PC-3 (cell line): Measurements from ENCODE around the gene ITGAE.

Source experiments
- CTCF ChIP-seq: fragments of 300-600 bp; sonication (generic); conservative IDR thresholded peaks from 2 replicates; pipeline ENCODE4 v1.5.1; 2017; ENCODE audit warnings: antibody characterized with exemption, low read depth, mild to moderate bottlenecking, low read length
- EZH2 ChIP-seq: fragments of 300-600 bp; sonication (generic); IDR thresholded peaks from one replicate; pipeline ENCODE4 v1.6.1; 2017; ENCODE audit warnings: antibody characterized with exemption, mild to moderate bottlenecking, low read length; ENCODE audit not compliant: unreplicated experiment
- EZH2phosphoT487 ChIP-seq: fragments of 300-600 bp; sonication (generic); IDR thresholded peaks from 2 replicates; pipeline ENCODE4 v1.6.1; 2018; ENCODE audit warnings: mild to moderate bottlenecking, antibody characterized with exemption, low read length, borderline replicate concordance

- TF ChIP-seq CTCF: no peak
- TF ChIP-seq EZH2phosphoT487: no peak
- no peak for TF ChIP-seq EZH2
These were observed 46.2 kb upstream of the ITGAE start for GRCh38 chr17:3847165-3847670.
